ENCODE results near the gene KIF3B. TPM values are rescaled to one million over a fixed set of nuclear protein-coding genes. Genes with fewer than 3 reads are reported as not detected.

The KIF3B gene
- total and polyA plus RNA-seq, 10 of the 15 experiments (the other 5 are each of a cell fraction or from before 2014, with no cell fraction given): 7.4 to 37.3 (median 25.9) TPM

DNA sequence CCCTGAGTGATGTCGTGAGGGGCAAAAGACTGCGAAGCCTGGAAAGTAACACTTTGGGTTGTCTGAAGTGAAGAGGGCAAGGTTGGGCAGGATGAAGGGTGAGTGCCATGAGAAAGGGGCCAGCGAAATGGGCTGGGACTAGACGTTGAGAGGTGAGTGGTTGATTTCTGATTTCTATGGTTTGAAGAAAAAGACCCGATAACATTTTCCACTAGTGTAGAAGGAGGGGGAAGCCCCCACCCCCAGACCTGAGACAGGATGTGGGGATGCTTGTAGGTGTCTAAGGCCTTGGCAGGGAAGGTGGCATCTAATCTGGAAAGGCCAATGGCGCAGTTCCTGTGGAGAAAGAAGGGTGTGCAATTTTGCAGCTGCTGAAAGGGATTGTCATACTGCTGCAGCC is 25.3 kb upstream of the KIF3B start:
- in situ Hi-C loops (cut with MboI) (no loop called here), intact Hi-C loops (cut with micrococcal nuclease; ENCODE audit: unreplicated experiment) (no loop called here)
- Histone ChIP-seq H3K27me3 (replicated peaks in 1 of 2; ENCODE audit: control insufficient read depth in 2 of 2, insufficient read depth in 2 of 2, low read length in 1 of 2) (no peaks in the 10 kb centered on the region), H3K9ac (ENCODE audit: control insufficient read depth, insufficient read depth, low read length) (no peak overlapping the region), H2AFZ (ENCODE audit: control insufficient read depth, low read depth, low read length) (peak overlapping the region; percentile 17; the same call in 1 of the 2 replicates), H3K9me3 (replicated peaks; ENCODE audit: control insufficient read depth, insufficient read depth, low read length) (peaks cover 3% of the 10 kb centered on the region; the same call in 2 of the 3 replicates), H3K36me3 (ENCODE audit: control insufficient read depth in 2 of 2, insufficient read depth in 2 of 2, low read length in 1 of 2) (no peaks in the 10 kb centered on the region), H3K4me1 (ENCODE audit: control insufficient read depth, insufficient read depth, low read length) (peaks cover 8% of the 10 kb centered on the region), H3K4me3 (no peak overlapping the region), H3K27ac (ENCODE audit: control insufficient read depth, insufficient read depth) (no peak overlapping the region), H3K4me2 (ENCODE audit: control insufficient read depth, insufficient read depth) (no peak overlapping the region), H3K79me2 (ENCODE audit: control insufficient read depth, insufficient read depth, low read length) (no peaks in the 10 kb centered on the region), H4K20me1 (ENCODE audit: control insufficient read depth, insufficient read depth) (no peaks in the 10 kb centered on the region)
- RAD21 ChIA-PET (ENCODE audit: unreplicated experiment): interaction anchor here (1.5 kb wide), 1 partner anchor 33 kb away, joined by 7 read pairs; no protein-coding TSS in a partner anchor
- POLR2A ChIA-PET: no interaction called here
- FAIRE-seq (no peak), ATAC-seq (peak; percentile 47), DNase-seq (ENCODE audit: low read depth, low spot score) (no peak)
- BruUV-seq (replicated peaks): no TSS peak
- CTCF ChIA-PET: interaction anchor here (1.0 to 1.1 kb wide), 2 partner anchors 27 to 33 kb away, joined by 3 read pairs; no protein-coding TSS in a partner anchor
- SMC1A ChIA-PET (ENCODE audit: uncharacterized antibody, unreplicated experiment): interaction anchor here (0.6 to 0.8 kb wide), 2 partner anchors 10 to 33 kb away, joined by 3 to 4 read pairs; no protein-coding TSS in a partner anchor
- WGBS (ENCODE audit: insufficient coverage, insufficient replicate concordance, low lambda C conversion rate, missing lambda C conversion rate): 35% methylated on average over 6 of the region's 6 CpGs
- TF ChIP-seq ATF3 (IDR thresholded peaks at IDR 0.05; ENCODE audit: borderline replicate concordance, extremely low read depth, low read depth, low read length) (no peak), BCL3 (IDR thresholded peaks at IDR 0.05; ENCODE audit: borderline replicate concordance, insufficient read depth, low read depth, low read length, poor library complexity, severe bottlenecking) (no peak), IKZF2 (IDR thresholded peaks at IDR 0.05) (0 out of 4 replicates have a peak, but pooled peaks of 1 of the 2 experiments have one; percentile 39), EGR1 (IDR thresholded peaks at IDR 0.05; ENCODE audit: borderline replicate concordance in 1 of 2, low read depth in 2 of 2, low read length in 2 of 2) (peak in 1 of 2 experiments; percentile 73; a peak in 2 of 3 replicates), CEBPB (IDR thresholded peaks at IDR 0.05; ENCODE audit: borderline replicate concordance in 1 of 2, low read depth in 2 of 2, low read length in 2 of 2) (no peak), RBBP5 (conservative IDR thresholded peaks at IDR 0.05) (no peak), RAD21 (IDR thresholded peaks at IDR 0.05; ENCODE audit: insufficient read depth, low read depth, low read length) (no peak), TAF1 (IDR thresholded peaks at IDR 0.05; ENCODE audit: borderline replicate concordance, low read depth, low read length) (no peak), MEF2A (IDR thresholded peaks at IDR 0.05; ENCODE audit: insufficient read depth, low read depth, low read length) (no peak), KLF5 (IDR thresholded peaks at IDR 0.05; ENCODE audit: partially characterized antibody) (no peak), MXI1 (IDR thresholded peaks at IDR 0.05; ENCODE audit: low read depth, low read length) (no peak), RUNX3 (IDR thresholded peaks at IDR 0.05; ENCODE audit: low read length) (peak; percentile 62; the same call in 1 of the 2 replicates), RB1 (IDR thresholded peaks at IDR 0.05; ENCODE audit: borderline replicate concordance) (no peak)
- TF ChIP-seq, protein P1, sequence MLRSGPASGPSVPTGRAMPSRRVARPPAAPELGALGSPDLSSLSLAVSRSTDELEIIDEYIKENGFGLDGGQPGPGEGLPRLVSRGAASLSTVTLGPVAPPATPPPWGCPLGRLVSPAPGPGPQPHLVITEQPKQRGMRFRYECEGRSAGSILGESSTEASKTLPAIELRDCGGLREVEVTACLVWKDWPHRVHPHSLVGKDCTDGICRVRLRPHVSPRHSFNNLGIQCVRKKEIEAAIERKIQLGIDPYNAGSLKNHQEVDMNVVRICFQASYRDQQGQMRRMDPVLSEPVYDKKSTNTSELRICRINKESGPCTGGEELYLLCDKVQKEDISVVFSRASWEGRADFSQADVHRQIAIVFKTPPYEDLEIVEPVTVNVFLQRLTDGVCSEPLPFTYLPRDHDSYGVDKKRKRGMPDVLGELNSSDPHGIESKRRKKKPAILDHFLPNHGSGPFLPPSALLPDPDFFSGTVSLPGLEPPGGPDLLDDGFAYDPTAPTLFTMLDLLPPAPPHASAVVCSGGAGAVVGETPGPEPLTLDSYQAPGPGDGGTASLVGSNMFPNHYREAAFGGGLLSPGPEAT (IDR thresholded peaks at IDR 0.05; ENCODE audit: low read depth): no peak
- TF ChIP-seq, protein P2, sequence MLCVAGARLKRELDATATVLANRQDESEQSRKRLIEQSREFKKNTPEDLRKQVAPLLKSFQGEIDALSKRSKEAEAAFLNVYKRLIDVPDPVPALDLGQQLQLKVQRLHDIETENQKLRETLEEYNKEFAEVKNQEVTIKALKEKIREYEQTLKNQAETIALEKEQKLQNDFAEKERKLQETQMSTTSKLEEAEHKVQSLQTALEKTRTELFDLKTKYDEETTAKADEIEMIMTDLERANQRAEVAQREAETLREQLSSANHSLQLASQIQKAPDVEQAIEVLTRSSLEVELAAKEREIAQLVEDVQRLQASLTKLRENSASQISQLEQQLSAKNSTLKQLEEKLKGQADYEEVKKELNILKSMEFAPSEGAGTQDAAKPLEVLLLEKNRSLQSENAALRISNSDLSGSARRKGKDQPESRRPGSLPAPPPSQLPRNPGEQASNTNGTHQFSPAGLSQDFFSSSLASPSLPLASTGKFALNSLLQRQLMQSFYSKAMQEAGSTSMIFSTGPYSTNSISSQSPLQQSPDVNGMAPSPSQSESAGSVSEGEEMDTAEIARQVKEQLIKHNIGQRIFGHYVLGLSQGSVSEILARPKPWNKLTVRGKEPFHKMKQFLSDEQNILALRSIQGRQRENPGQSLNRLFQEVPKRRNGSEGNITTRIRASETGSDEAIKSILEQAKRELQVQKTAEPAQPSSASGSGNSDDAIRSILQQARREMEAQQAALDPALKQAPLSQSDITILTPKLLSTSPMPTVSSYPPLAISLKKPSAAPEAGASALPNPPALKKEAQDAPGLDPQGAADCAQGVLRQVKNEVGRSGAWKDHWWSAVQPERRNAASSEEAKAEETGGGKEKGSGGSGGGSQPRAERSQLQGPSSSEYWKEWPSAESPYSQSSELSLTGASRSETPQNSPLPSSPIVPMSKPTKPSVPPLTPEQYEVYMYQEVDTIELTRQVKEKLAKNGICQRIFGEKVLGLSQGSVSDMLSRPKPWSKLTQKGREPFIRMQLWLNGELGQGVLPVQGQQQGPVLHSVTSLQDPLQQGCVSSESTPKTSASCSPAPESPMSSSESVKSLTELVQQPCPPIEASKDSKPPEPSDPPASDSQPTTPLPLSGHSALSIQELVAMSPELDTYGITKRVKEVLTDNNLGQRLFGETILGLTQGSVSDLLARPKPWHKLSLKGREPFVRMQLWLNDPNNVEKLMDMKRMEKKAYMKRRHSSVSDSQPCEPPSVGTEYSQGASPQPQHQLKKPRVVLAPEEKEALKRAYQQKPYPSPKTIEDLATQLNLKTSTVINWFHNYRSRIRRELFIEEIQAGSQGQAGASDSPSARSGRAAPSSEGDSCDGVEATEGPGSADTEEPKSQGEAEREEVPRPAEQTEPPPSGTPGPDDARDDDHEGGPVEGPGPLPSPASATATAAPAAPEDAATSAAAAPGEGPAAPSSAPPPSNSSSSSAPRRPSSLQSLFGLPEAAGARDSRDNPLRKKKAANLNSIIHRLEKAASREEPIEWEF (IDR thresholded peaks at IDR 0.05; ENCODE audit: insufficient replicate concordance, low read depth, low read length): no peak
